PC-9 (cell line): ENCODE measurements around the gene ANK2. TPM values are rescaled to one million over a fixed set of nuclear protein-coding genes. Genes with fewer than 3 reads are reported as not detected.

Experiments
- BruUV-seq: library from RNA; stranded (reverse); fragments of 400-500 nt; replicated peaks from 2 replicates; lab custom pipeline; 2021; lab: Mats Ljungman, UMichigan
- CTCF ChIA-PET: fragments of 300-600 bp; sonication (Branson Sonifier 250); formaldehyde crosslinking; loops from one replicate; lab custom pipeline; 2022; ENCODE audit warnings: antibody characterized with exemption; lab: Charles Lee
- POLR2A ChIA-PET: fragments of 300-600 bp; sonication (Branson Sonifier 250); formaldehyde crosslinking; loops from one replicate; lab custom pipeline; 2022; ENCODE audit warnings: antibody characterized with exemption; ENCODE audit not compliant: unreplicated experiment; lab: Charles Lee
- DNase-seq, 2 experiments: peaks; one replicate each; pipeline versions ENCODE4 v3.0.0 to v3.0.0-alpha.2; 2015 to 2022; ENCODE audit warnings: mixed read lengths in 1 of 2
- H2AFZ ChIP-seq: fragments of 200-600 bp; sonication (generic); 2 replicates; pipeline ENCODE4 v1.8.1; 2017; ENCODE audit warnings: antibody characterized with exemption
- H3F3A ChIP-seq: fragments of 200-600 bp; sonication (generic); 2 replicates; pipeline ENCODE4 v1.8.1; 2017; ENCODE audit warnings: antibody characterized with exemption, mild to moderate bottlenecking, low read depth; ENCODE audit not compliant: insufficient read depth
- H3K27ac ChIP-seq: fragments of 200-600 bp; sonication (generic); 2 replicates; pipeline ENCODE4 v1.6.1; 2016; ENCODE audit warnings: mixed run types
- H3K27me3 ChIP-seq: fragments of 200-600 bp; sonication (generic); 2 replicates; pipeline ENCODE4 v1.6.1; 2016; ENCODE audit warnings: low read depth, mixed run types; ENCODE audit not compliant: insufficient read depth
- H3K36me3 ChIP-seq: fragments of 200-600 bp; sonication (generic); 2 replicates; pipeline ENCODE4 v1.6.1; 2016; ENCODE audit warnings: low read depth, mixed run types
- H3K4me1 ChIP-seq: fragments of 200-600 bp; sonication (generic); replicated peaks from 2 replicates; pipeline ENCODE4 v1.6.1; 2016; ENCODE audit warnings: mixed run types; ENCODE audit not compliant: insufficient read depth
- H3K4me2 ChIP-seq: fragments of 200-600 bp; sonication (generic); 2 replicates; pipeline ENCODE4 v1.6.1; 2017; ENCODE audit warnings: mixed run types
- H3K4me3 ChIP-seq: fragments of 200-600 bp; sonication (generic); 2 replicates; pipeline ENCODE4 v1.6.1; 2016; ENCODE audit warnings: mixed run types
- H3K79me2 ChIP-seq: fragments of 200-600 bp; sonication (generic); 2 replicates; pipeline ENCODE4 v1.6.1; 2017; ENCODE audit warnings: low read depth, mixed run types
- H3K9me2 ChIP-seq: fragments of 200-600 bp; sonication (generic); 2 replicates; pipeline ENCODE4 v1.8.1; 2017; ENCODE audit warnings: mild to moderate bottlenecking; ENCODE audit not compliant: insufficient read depth
- H3K9me3 ChIP-seq: fragments of 200-600 bp; sonication (generic); 2 replicates; pipeline ENCODE4 v1.8.1; 2016; ENCODE audit warnings: low read depth; ENCODE audit not compliant: insufficient read depth
- H4K20me1 ChIP-seq: fragments of 200-600 bp; sonication (generic); 2 replicates; pipeline ENCODE4 v1.8.1; 2017; ENCODE audit not compliant: insufficient read depth
- EZH2 ChIP-seq: fragments of 200-600 bp; sonication (generic); IDR thresholded peaks from 2 replicates; pipeline ENCODE4 v1.8.0; 2017; ENCODE audit warnings: antibody characterized with exemption, low read depth
- intact Hi-C: fragments of 100-400 bp; cut with micrococcal nuclease; formaldehyde crosslinking; loops from one replicate; pipeline ENCODE4 v1.10.0; 2022; ENCODE audit not compliant: unreplicated experiment
- microRNA-seq: library from miRNA; unstranded; fragments of <30 nt; microRNA quantifications from one replicate; pipeline ENCODE4 v1.2.0, GENCODE V29; 2021; ENCODE audit warnings: borderline number of aligned reads, borderline replicate concordance
- total RNA-seq: library from RNA; stranded (reverse); gene quantifications from 2 replicates; pipeline ENCODE4 v1.2.3, GENCODE V29; 2021
- TF ChIP-seq, protein P1 (sequence below): fragments of 200-600 bp; sonication (generic); conservative IDR thresholded peaks from 2 replicates; pipeline ENCODE4 v1.6.1; 2017; ENCODE audit warnings: mixed run types, antibody characterized with exemption, mild to moderate bottlenecking, moderate library complexity

Gene ANK2
- total RNA-seq, 1 experiment from 2014 or later: 0.61 TPM

DNA sequence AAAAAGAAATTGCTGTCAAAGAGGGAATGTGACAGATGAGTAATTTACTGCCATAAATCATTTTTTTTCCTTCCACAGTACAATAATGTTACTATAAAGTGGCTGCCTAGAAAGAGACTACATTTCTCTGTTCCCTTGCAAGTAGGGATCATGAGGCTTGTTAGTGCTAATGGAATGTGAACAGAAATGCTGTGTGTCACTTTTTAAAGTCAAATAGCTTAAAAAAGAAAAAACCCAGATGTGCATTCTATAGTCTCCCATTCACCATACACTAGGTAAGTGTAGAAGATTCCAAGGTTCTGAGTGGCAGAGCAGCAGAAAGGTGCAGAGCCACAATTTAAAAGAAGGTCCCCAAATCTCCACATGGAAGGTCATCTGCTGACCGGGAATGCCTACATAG lies 383.7 kb downstream of the ANK2 start:
- Histone ChIP-seq H3K27me3 (no peaks in the 10 kb centered on the region), H3F3A (no peaks in the 10 kb centered on the region), H4K20me1 (no peaks in the 10 kb centered on the region), H3K79me2 (no peaks in the 10 kb centered on the region), H3K4me2 (no peak overlapping the region), H2AFZ (no peak overlapping the region), H3K4me3 (no peak overlapping the region), H3K27ac (no peak overlapping the region), H3K36me3 (no peaks in the 10 kb centered on the region), H3K4me1 (no peaks in the 10 kb centered on the region), H3K9me2 (no peaks in the 10 kb centered on the region), H3K9me3 (no peaks in the 10 kb centered on the region)
- DNase-seq: no peak
- ChIA-PET POLR2A (no interaction called here), CTCF (no interaction called here)
- BruUV-seq: no TSS peak
- TF ChIP-seq EZH2: no peak
- TF ChIP-seq, protein P1, sequence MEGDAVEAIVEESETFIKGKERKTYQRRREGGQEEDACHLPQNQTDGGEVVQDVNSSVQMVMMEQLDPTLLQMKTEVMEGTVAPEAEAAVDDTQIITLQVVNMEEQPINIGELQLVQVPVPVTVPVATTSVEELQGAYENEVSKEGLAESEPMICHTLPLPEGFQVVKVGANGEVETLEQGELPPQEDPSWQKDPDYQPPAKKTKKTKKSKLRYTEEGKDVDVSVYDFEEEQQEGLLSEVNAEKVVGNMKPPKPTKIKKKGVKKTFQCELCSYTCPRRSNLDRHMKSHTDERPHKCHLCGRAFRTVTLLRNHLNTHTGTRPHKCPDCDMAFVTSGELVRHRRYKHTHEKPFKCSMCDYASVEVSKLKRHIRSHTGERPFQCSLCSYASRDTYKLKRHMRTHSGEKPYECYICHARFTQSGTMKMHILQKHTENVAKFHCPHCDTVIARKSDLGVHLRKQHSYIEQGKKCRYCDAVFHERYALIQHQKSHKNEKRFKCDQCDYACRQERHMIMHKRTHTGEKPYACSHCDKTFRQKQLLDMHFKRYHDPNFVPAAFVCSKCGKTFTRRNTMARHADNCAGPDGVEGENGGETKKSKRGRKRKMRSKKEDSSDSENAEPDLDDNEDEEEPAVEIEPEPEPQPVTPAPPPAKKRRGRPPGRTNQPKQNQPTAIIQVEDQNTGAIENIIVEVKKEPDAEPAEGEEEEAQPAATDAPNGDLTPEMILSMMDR: no peak
- intact Hi-C loops: no loop called here

Small RNA genes within 50 kb of the gene (microRNA-seq; reads per million reads assigned to microRNA genes)
- gene MIR1243 (not detected), gene MIR8082 (not detected)
